Fibroblast of peridontal ligament (primary cell): ENCODE measurements around the gene ZNF320.
"Not testable (repeated sequence)": the region's sequence is repeated elsewhere in the genome, so short reads cannot be mapped to it uniquely, and the experiment has no call there.

Experiments used
- DNase-seq: peaks from one replicate; pipeline ENCODE4 v3.0.0-alpha.2; 2010; ENCODE audit errors: extremely low read depth

Gene ZNF320

DNA sequence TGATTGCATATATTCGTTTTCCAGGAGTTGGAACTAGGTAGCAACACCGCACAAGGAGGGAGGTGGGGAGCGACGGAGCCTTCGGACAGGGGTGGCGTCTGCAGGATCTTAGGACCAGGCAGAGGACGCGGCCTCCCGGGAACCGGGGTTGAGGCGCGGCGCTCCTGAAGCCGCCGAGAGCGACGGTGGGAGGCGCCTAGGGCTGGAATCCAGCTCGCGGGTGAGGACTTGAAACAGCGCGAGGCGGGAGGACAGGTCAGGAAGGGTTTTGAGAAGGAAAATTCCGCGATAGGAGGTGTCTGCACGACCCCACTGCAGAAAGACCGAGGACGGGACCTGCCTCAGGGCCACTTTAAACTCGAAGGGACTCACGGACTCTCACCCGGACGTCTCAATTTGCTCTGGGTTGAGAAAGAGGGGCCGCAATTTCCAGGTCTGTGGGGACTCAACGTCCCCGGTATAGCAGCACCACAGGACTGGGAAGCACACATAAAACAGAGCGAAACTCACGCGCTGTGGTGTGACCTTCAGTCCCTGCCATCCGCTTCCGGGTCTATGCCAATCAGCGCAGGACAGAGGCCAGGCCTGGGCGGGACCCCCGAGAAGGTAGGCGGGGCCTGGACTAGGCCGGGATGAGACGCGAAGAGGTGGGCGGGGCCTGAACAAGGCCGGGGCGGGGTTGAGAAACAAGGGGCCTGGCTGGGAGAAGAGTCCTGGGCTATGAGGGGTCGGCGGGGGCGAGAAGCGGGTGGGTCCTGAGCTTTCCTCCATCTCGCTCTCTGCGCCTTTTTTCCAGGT, at the start of gene ZNF320:
TSS of gene ZNF320 (minus strand) at position 498 of the 798 bp plus-strand sequence. CDS start 7,380 bp downstream, outside the sequence.
- peak; percentile 90 for DNase-seq

DNA sequence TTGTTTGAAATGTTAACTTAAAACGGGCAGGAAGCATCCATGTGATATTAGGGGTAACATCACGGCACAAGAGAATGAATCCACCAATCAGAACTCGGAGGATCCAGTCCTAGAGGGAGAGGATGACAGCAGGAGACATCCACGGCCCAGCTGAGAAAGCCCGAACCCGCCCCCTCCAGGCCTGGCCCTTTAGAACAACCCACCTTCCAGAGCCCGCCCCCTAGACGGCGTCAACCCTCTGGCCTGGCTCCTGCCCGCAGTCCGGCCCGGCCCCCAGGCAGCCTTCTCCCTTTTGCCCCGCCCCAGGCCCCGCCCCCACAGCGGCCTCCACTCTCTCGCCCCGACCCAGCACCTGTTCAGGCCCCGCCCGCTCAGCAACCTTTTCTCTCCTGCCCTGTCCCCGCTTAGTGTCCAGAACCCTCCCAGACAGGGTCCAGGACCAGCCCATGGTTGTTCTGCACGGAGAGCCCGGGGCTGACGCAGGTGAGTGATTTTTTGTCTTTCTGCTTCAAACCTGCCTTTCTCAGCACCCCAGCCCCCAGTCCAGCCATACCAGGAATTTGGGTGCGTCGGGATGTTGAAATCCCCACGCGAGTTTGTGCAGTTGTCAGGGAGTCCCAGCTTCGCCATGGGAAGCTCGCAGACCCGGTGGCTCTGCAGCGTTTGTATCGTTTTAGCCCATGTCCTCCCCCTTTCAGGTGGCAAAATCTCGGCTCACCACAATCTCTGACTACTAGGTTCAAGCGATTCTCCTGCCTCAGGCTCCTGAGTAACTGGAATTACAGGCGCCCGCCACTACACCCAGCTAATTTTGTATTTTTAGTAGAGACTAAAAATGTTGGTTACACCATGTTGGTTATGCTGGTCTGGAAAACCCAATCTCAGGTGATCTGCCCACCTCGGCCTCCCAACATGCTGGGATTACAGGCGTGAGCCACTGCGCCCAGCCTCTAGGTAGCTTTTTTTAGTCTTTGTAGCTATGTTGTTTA, 49.2 kb upstream of the ZNF320 start:
- DNase-seq = no peak

DNA sequence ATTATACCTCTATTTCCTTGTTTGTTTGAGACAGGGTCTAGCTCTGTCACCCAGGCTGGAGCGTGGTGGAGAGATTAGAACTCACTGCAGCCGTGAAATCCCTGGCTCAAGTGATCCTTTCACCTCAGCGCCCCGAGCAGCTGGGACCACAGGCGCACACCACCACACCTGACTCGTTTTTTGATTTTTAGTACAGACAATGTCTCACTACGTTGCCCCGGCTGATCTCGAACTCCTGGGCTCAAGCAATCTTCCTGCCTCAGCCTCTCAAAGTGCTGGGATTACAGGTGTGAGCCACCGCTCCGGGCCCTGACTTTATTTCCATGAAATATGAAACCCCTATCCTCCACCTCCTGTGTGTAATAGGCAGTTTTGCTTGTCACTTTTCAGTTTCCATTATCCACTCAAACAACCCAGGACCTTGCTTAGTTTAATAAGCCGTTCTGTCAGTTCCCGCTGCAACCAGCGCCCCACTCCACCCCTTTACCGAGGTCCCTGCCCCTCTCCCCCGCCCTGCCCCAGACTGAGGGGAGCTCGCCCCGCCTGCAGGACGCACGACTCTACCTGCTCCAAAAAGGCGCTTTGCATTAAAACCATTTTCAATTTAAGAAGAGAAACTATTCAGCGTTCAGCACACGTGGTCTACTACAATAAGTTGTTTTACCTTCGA, 48.4 kb upstream of the ZNF320 start:
- DNase-seq = no peak

DNA sequence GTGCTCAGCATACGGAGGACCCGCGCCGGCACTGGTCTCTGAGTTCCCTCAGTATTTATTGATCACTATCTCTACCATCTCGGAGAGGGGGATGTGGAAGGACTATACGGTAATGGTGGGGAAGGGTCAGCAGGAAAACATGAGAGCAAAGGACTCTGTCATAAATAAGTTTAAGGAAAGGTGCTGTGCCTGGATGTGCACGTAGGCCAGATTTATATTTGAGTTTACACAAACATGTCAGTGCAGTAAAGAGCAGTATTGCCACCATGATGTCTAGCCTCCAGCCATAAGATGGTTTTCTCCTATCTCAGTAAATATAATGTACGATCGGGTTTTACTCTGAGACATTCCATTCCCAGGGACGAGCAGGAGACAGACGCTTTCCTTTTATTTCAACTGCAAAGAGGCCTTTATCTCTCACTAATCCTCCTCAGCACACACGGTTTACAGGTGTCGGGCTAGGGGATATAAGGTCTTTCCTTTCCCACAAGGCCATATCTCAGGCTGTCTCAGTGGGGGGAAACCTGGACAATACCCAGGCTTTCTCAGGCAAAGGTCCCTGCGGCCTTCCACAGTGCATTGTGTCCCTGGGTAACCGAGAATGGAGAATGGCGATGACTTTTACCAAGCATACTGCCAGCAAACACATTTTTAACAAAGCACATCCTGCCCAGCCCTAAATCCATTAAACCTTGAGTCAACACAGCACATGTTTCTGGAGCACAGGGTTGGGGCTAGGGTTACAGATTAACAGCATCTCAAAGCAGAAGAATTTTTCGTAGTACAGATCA, 47.5 kb upstream of the ZNF320 start:
- not testable (repeated sequence) for DNase-seq

DNA sequence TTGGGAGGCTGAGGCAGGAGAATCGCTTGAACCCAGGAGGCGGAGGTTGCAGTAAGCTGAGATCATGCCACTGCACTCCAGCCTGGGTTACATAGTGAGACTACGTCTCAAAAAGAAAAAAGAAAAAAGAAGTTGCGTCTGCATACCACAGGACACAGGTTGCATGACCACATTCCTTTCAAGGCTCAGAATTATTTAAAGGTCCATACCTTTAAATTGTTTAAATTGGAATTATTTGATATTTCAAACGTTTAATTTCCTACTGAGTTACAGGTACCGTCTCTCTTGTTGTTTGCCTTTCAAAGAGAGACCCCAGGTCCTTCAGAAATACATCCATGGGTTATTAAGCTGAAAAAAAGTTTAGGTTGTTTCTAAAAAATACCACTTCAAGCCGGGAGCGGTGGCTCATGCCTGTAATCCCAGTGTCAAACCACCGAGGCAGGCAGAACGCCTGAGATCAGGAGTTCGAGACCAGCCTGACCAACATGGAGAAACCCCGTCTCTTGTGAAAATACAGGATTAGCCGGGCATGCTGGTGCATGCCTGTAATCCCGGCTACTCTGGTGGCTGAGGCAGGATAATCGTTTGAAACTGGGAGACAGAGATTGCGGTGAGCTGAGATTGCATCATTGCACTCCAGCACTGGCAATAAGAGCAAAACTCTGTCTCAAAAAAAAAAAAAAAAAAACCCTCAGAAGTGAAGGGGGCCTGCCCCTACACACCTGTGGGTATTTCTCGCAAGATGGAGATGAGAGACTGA, 46.6 kb upstream of the ZNF320 start:
- DNase-seq = no peak

DNA sequence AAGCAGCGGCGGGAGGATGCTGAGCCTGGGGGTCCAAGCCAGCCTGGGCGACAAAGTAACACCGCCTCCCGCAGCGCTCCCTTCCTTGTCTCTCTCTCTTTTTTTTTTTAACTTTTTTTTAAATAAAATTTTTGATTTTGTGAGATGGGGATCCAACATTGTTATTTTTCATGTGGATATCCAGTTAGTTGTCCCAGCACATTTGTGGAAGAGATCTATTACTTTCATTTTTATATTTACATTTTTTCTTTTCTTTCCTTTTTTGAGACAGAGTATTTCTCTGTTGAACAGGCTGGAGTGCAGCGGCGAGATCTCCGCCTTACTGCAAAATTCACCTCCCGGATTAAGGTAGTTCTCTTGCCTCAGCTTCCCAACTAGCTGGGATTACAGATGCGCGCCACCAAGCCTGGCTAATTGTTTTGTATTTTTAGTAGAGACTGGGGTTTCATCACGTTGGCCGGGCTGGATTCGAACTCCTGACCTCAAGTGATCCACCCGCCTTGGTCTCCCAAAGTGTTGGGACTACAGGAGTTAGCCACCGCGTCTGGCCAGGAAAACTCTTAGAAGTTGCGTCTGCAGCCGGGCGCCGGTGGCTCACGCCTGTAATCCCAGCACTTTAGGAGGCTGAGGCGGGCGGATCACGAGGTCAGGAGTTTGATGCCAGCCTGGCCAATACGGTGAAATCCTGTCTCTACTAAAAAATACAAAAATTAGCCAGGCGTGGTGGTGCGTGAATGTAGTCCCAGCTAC, 45.9 kb upstream of the ZNF320 start:
- no peak for DNase-seq

DNA sequence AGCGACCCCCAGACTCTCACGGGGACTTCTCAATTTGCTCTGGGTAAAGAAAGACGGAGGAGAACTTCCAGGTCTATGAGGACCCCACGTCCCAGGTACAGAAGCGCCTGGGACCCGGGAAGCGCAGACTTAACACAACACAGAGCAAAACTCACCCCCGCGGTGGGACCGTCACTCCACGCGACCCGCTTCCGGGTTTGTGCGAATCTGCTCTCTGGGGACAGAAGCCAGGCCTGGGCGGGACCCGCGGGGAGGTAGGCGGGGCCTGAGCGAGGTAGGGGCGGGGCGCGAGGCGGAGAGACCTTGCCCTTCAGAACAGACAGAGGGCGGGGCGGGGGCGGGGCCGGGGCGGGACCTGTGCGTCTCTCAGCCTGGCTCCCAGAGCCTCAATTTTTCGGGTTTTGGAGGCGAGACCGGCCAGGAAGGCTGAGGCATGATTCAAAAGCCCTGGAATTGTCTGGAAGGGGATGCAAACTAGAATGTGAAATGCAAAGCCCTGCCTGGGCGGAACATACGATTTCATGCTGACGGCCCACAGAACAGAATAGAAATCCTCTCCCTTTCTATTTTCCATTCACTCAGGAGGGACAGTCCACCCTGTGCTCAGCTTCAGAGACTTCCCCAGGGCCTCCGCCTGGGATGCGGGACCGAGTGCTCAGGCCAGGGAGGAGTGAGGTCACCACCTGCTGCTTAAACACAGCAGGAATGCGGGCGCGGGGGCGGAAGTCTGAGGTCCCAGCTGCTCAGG, 45.1 kb upstream of the ZNF320 start:
- peak; percentile 59 for DNase-seq

DNA sequence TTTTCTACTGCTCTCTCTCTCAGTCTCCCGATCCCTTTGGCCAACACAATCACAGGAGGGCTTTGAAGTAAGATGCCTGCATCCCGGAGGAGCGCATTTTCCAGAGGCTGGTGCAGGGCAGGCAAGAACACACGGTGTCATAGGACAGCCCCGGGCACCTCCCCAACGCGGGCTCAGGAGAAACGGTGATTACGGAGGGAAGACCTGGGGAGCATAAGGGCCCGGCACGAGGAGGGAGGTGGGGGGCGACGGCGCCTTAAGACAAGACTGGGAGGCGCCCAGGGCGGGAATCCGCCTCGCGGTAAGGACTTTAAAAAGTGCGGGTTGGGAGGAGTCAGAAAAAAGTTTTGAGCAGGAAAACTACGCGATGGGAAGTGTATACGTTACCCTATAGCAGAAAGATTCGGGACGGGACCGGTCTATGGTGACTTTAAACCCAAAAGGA, 44.5 kb upstream of the ZNF320 start:
- peak; percentile 30 for DNase-seq

DNA sequence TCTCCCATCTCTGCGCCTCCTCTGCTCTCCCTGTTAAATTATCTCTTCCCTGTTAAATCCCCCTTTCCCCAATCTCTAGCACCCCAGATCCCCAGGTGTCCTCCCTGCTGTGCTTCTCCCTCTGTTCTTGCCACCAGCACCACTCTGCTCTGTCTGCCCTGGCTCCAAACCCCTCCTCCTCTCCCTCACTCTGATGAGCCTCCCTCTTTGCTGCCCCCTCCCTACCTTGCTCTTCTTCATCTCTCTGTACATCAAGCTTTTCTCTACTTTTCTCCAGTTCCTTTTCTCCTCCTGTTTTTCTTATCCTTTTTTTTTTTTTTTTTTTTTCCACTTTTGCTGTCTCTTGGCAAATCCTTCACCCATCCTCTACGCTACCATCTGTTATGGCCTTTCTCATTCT, 44.1 kb upstream of the ZNF320 start:
- DNase-seq = not testable (repeated sequence)

DNA sequence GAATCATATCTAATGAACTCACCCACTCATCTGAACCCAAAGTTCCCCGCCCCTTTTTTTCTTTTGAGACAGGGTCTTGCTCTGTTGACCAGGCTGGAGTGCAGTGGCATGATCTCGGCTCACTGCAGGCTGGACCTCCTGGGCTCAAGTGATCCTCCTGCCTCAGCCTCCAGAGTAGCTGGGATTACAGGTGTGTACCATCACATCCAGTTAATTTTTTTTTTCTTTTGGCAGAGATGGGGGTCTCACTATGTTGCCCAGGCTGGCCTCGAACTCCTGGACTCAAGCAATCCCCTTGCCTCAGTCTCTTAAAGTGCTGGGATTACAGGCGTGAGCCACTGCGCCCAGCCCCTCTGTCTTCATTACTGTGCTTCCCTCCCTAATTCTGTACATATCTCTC, 43.5 kb upstream of the ZNF320 start:
- DNase-seq = not testable (repeated sequence)

DNA sequence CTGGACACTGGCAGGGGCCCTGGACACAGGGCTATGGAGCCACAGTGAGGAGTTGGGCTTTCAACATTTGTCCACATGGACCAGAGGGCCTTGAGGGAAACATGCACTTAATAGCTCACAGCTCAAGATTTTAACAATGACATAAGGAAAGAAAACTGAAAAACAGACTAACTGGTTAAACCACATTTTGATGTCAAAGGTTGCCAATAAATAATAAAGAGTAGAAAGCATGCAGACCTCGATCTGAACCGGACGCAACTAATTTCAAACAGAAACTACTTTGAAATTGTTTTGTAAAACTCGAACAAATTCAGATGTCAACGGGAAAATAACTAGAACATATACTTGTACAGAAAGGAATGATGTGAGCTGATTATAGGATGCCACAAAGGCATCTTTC, 41.3 kb upstream of the ZNF320 start:
- no peak for DNase-seq

DNA sequence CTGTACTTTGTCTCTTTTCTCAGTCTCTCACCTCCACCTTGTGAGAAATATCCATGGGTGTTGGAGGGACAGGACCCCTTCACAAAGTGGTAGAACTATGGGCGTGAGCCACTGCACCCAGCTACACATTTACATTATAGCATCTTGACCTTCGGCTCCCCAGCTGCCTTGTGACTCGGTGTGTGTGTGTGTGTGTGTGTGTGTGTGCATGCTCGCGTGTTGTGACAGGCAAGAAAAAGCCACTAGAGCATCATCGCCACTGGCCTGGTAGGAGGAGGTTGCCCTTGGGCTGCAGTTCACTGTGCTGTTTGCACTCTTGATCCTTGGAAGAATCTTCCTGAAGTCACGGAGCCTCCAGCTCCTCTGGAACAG, 39.5 kb upstream of the ZNF320 start:
- no peak for DNase-seq

DNA sequence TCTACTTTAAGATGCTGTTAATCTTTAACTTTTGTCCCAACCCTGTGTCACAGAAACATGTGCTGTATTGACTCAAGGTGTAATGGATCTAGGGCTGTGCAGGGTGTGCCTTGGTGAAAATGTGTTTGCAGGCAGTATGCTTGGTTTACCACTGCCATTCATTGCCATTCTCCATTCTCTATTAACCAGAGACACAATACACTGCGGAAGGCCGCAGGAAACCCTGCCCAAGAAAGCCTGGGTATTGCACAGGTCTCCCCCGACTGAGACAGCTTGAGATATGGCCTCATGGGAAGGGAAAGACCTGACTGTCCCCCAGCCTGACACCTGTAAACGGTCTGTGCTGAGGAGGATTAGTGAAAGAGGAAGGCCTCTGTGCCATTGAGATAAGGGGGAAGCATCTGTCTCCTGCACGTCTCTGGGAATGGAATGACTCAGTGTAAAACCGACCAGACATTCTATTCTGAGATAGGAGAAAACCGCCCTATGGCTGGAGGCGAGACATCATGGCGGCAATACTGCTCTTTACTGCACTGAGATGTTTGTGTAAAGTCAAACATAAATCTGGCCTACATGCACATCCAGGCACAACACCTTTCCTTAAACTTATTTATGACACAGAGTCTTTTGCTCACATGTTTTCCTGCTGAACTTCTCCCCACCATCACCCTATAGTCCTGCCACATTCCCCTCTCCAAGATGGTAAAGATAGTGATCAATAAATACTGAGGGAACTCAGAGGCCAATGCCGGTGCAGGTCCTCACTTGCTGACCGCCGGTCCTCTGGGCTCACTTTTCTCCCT, 38.9 kb upstream of the ZNF320 start:
- DNase-seq = no peak

DNA sequence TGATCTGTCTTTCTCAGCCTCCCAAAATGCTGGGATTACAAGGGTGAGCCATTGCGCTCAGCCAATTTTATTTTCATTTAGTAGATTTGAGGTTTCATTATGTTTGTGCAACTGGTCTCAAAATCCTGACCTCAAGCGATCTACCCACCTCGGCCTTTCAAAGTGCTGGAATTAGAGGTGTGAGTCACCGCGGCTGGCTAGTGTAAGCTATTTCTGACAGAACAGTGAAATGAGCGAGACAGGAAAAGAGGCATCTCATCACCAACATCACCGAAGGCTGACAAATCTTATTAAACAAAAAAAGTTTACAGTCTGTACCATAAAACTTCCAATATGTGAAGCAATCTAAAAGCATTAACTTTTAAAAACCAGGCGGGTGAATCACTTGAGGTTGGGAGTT, 38.0 kb upstream of the ZNF320 start:
- no peak for DNase-seq

DNA sequence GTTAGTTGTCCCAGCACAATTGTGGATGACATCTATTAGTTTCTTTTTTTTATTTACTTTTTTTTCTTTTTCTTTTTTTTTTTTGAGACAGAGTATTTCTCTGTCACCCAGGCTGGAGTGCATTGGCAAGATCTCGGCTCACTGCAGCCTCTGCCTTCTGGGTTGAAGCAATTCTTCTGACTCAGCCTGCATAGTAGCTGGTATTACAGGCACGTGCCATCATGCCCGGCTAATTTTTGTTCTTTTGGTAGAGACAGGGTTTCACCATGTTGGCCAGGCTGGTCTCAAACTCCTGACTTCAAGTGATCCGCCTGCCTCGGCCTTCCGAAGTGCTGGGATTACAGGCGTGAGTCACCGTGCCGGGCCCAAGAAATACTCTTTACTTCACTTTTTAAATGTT, 27.2 kb upstream of the ZNF320 start:
- DNase-seq = peak; percentile 3

DNA sequence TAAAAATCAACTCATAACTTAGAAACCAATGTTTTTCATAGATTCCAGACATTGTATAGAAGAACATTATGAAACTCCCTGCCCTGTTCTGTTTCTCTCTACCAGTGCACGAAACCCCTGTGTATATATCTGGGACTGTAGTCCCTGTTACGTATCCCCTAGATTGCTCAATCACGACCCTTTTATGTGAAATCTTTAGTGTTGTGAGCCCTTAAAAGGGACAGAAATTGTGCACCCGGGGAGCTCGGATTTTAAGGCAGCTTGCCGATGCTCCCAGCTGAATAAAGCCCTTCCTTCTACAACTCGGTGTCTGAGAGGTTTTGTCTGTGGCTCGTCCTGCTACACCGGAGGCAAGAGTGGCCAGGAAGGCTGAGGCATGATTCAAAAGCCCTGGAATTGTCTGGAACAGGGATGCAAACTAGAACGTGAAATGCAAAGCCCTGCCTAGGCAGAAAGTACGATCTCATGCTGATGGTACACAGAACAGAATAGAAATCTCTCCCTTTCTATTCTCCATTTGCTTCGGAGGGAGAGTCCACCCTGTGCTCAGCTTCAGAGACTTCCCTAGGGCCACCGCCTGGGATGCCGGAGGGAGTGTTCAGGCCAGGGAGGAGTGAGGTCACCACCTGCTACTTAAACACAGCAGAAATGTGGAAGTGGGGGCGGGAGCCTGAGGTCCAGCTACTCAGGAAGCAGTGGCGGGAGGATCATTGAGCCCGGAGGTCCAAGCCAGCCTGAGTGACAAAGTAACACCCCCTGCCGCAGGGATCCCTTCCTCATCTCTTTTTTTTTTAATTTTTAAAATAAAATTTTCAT, 26.6 kb upstream of the ZNF320 start:
- peak; percentile 59 for DNase-seq
